Activated B cell treated with CpG ODN at 0.5 μM for 24 hours (primary cell): ENCODE data around the gene NADSYN1. TPM values are rescaled to one million over a fixed set of nuclear protein-coding genes. Genes with fewer than 3 reads are reported as not detected.

Experiments used
- ATAC-seq: fragments of 200-7000 bp; cut with Tn5 transposase; one replicate; pipeline ENCODE4 v1.10.0; 2021; ENCODE audit warnings: low read depth, mild to moderate bottlenecking, moderate library complexity
- CTCF ChIA-PET: fragments of 350-600 bp; sonication (Branson Sonifier 250); formaldehyde crosslinking; loops from one replicate; lab custom pipeline; 2021; ENCODE audit warnings: antibody characterized with exemption; lab: Charles Lee
- POLR2A ChIA-PET: fragments of 350-600 bp; sonication (Branson Sonifier 250); formaldehyde crosslinking; loops from one replicate; lab custom pipeline; 2021; ENCODE audit warnings: antibody characterized with exemption; lab: Charles Lee
- DNase-seq: peaks from one replicate; pipeline ENCODE4 v3.0.0; 2022
- H3K27ac Mint-ChIP-seq: one replicate; pipeline ENCODE4 v1.8.0; 2020; ENCODE audit warnings: mixed read lengths
- H3K27me3 Mint-ChIP-seq: one replicate; pipeline ENCODE4 v1.8.0; 2021; ENCODE audit warnings: mixed read lengths
- H3K36me3 Mint-ChIP-seq: one replicate; pipeline ENCODE4 v1.8.0; 2021; ENCODE audit warnings: low read depth, mixed read lengths
- H3K4me1 Mint-ChIP-seq: one replicate; pipeline ENCODE4 v1.8.0; 2021; ENCODE audit warnings: mixed read lengths
- H3K4me3 Mint-ChIP-seq: one replicate; pipeline ENCODE4 v1.8.0; 2020; ENCODE audit warnings: mild to moderate bottlenecking, mixed read lengths
- H3K9me3 Mint-ChIP-seq: one replicate; pipeline ENCODE4 v1.8.0; 2020; ENCODE audit warnings: mixed read lengths
- CTCF ChIP-seq: fragments of 200-600 bp; IDR thresholded peaks from one replicate; pipeline ENCODE4 v1.8.0; 2022; ENCODE audit warnings: antibody characterized with exemption, mild to moderate bottlenecking
- intact Hi-C: fragments of 100-400 bp; cut with micrococcal nuclease; formaldehyde crosslinking; loops from one replicate; pipeline ENCODE4 v1.15.1; 2024
- total RNA-seq: library from RNA; stranded (reverse); gene quantifications from 2 replicates; pipeline ENCODE4 v1.2.3, GENCODE V29; 2022

The NADSYN1 gene
- total RNA-seq, 1 donor from 2014 or later: 146 TPM

- no peak overlapping the region for H3K4me3 Mint-ChIP-seq
- DNase-seq (no peak), ATAC-seq (no peak)
- no peaks in the 10 kb centered on the region for H3K27me3 Mint-ChIP-seq
- peaks cover 89% of the 10 kb centered on the region for H3K36me3 Mint-ChIP-seq
- intact Hi-C loops: no loop called here
- ChIA-PET CTCF (no interaction called here), POLR2A (no interaction called here)
- no peak overlapping the region for H3K27ac Mint-ChIP-seq
- no peak for TF ChIP-seq CTCF
- H3K4me1 Mint-ChIP-seq: no peaks in the 10 kb centered on the region
- H3K9me3 Mint-ChIP-seq: no peaks in the 10 kb centered on the region
Observed at GRCh38 chr11:71477641-71478527, 24.9 kb downstream of the NADSYN1 start.

DNA sequence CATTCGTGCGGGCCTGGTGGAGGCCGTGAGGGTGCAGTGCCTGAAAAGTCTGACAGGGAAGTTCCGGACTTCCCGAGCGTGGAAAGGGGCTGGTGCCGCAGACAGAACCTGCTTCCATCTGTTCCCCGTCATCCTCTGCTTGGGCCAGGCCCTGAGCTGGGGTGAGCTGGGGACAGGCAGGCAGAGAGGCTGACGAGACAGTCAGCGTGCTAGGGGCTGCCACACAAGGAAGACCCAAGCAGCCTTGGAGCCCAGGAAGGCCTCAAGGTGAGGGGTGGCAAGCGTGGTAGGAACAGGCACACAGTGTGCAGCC lies 25.5 kb downstream of the NADSYN1 start:
- Mint-ChIP-seq H3K36me3 (peaks cover 89% of the 10 kb centered on the region), H3K4me3 (no peak overlapping the region), H3K27ac (no peak overlapping the region), H3K9me3 (no peaks in the 10 kb centered on the region), H3K27me3 (no peaks in the 10 kb centered on the region), H3K4me1 (no peaks in the 10 kb centered on the region)
- no peak for TF ChIP-seq CTCF
- POLR2A ChIA-PET: no interaction called here
- ATAC-seq (no peak), DNase-seq (no peak)
- intact Hi-C loops: no loop called here
- CTCF ChIA-PET: no interaction called here

- peaks cover 93% of the 10 kb centered on the region for H3K36me3 Mint-ChIP-seq
Observed at GRCh38 chr11:71481101-71481960, 28.3 kb downstream of the NADSYN1 start.

GRCh38 chr11:71482216-71482615 lies 29.2 kb downstream of the NADSYN1 start:
- DNase-seq (no peak), ATAC-seq (no peak)
- no peak overlapping the region for H3K27ac Mint-ChIP-seq
- peaks cover 92% of the 10 kb centered on the region for H3K36me3 Mint-ChIP-seq
- H3K27me3 Mint-ChIP-seq: no peaks in the 10 kb centered on the region
- TF ChIP-seq CTCF: no peak
- no peaks in the 10 kb centered on the region for H3K9me3 Mint-ChIP-seq
- no peaks in the 10 kb centered on the region for H3K4me1 Mint-ChIP-seq
- CTCF ChIA-PET: no interaction called here
- POLR2A ChIA-PET: no interaction called here
- no peak overlapping the region for H3K4me3 Mint-ChIP-seq
- intact Hi-C loops: no loop called here

More at GRCh38 chr11:71481101-71481960, 28.3 kb downstream of the NADSYN1 start:
- ChIA-PET CTCF (no interaction called here), POLR2A (no interaction called here)
- no peak for TF ChIP-seq CTCF
- H3K4me3 Mint-ChIP-seq: no peak overlapping the region
- no peaks in the 10 kb centered on the region for H3K4me1 Mint-ChIP-seq
- H3K9me3 Mint-ChIP-seq: no peaks in the 10 kb centered on the region
- ATAC-seq: no peak
- intact Hi-C loops: no loop called here
- H3K27me3 Mint-ChIP-seq: no peaks in the 10 kb centered on the region
- no peak overlapping the region for H3K27ac Mint-ChIP-seq
- DNase-seq: no peak

DNA sequence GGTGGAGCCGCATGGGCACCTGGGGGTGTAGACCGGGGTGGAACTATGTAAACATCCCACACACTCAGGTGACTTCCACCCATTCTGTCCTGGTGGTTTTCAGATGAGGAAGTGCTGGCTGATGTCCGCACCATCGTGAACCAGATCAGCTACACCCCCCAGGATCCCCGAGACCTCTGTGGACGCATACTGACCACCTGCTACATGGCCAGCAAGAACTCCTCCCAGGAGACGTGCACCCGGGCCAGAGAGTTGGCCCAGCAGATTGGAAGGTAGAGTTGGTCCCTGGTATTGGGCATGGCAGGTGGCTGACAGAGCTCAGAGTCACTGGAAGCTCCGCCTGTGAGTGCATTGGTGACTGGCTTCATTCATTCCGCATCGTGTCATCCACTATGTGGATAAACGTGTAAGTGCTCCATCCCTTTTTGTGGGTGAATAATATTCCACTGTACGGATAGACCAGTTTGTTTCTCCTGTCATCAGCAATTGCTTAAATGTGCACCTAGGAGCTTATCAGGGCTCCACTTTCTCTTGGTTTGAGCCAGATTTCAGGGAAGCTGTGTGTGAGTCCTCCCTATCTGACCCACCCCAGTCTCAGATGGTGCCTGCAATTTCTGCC lies 29.9 kb downstream of the NADSYN1 start:
- Mint-ChIP-seq H3K9me3 (no peaks in the 10 kb centered on the region), H3K27me3 (no peaks in the 10 kb centered on the region), H3K4me3 (no peak overlapping the region), H3K27ac (no peak overlapping the region), H3K36me3 (peaks cover 89% of the 10 kb centered on the region), H3K4me1 (no peaks in the 10 kb centered on the region)
- intact Hi-C loops: no loop called here
- no peak for TF ChIP-seq CTCF
- ChIA-PET CTCF (no interaction called here), POLR2A (no interaction called here)
- ATAC-seq: no peak
- DNase-seq: no peak
